Hepatocyte (in vitro differentiated cells): ENCODE results near the gene SORL1.
"Not testable (repeated sequence)": the region's sequence is repeated elsewhere in the genome, so short reads cannot be mapped to it uniquely, and the experiment has no call there.

Experiments
- CTCF ChIP-seq: fragments of 200-600 bp; sonication (generic); IDR thresholded peaks from 2 replicates; pipeline ENCODE4 v1.5.1; 2016; ENCODE audit warnings: antibody characterized with exemption, mild to moderate bottlenecking; ENCODE audit not compliant: poor library complexity
- EZH2phosphoT487 ChIP-seq: fragments of 200-600 bp; sonication (generic); IDR thresholded peaks from one replicate; pipeline ENCODE4 v1.6.1; 2018; ENCODE audit warnings: antibody characterized with exemption, mild to moderate bottlenecking, low read depth, moderate library complexity; ENCODE audit not compliant: unreplicated experiment, severe bottlenecking

DNA sequence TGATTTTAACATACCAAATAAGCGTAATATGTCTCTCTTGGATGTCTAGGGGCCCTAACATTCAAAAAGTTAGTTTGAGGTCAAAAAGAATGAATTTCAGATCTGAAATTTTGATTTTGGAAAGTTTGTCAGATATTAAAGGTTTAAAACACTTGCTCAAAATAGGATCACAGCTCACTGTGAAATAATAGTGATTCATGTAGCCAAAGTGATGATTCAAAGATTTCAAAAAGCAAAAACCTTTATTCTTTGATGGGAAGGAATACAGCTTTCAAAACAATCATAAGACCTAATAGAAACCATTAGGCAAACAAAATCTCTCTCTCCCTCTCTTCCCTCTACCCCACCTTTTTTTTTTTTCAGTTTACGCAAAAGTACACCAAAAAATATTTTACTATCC, 42.1 kb upstream of the SORL1 start:
- TF ChIP-seq CTCF, EZH2phosphoT487: not testable (repeated sequence)
